ENCODE data around the gene PDIA2. TPM values are rescaled to one million over a fixed set of nuclear protein-coding genes. Genes with fewer than 3 reads are reported as not detected.

The PDIA2 gene
- total RNA-seq, 1 donor from 2014 or later, result 10.8 TPM

Other genes with a start within 250 kb of the PDIA2 start
- gene POLR3K, start 229.6 kb upstream of the PDIA2 start, total RNA-seq, result 2.5 TPM
- gene SNRNP25, start 229.3 kb upstream of the PDIA2 start, total RNA-seq, result 12.5 TPM
- 0.98 TPM for gene RHBDF1, start 210.5 kb upstream of the PDIA2 start, total RNA-seq
- 36.6 TPM for gene MPG, start 204.9 kb upstream of the PDIA2 start, total RNA-seq
- gene NPRL3, start 144.5 kb upstream of the PDIA2 start, total RNA-seq, result 11.1 TPM
- not detected for gene HBZ, start 130.5 kb upstream of the PDIA2 start, total RNA-seq
- 4.4 TPM for gene HBM, start 117.2 kb upstream of the PDIA2 start, total RNA-seq
- gene HBA2, start 110.3 kb upstream of the PDIA2 start, total RNA-seq, result 393 TPM
- 167 TPM for gene HBA1, start 106.5 kb upstream of the PDIA2 start, total RNA-seq
- 3.4 TPM for gene HBQ1, start 102.7 kb upstream of the PDIA2 start, total RNA-seq
- 60.5 TPM for gene LUC7L, start 53.7 kb upstream of the PDIA2 start, total RNA-seq
- 17.9 TPM for gene FAM234A, start 48.3 kb upstream of the PDIA2 start, total RNA-seq
- 9.6 TPM for gene RGS11, start 7.2 kb upstream of the PDIA2 start, total RNA-seq
- gene ARHGDIG, start 2.6 kb upstream of the PDIA2 start, total RNA-seq, result 29.5 TPM
- gene AXIN1, start 69.6 kb downstream of the PDIA2 start, total RNA-seq, result 12.8 TPM
- gene MRPL28, start 87.4 kb downstream of the PDIA2 start, total RNA-seq, result 26.8 TPM
- gene PGAP6, start 98.8 kb downstream of the PDIA2 start, total RNA-seq, result 14.8 TPM
- gene NME4, start 114.0 kb downstream of the PDIA2 start, total RNA-seq, result 11.6 TPM
- gene DECR2, start 118.7 kb downstream of the PDIA2 start, total RNA-seq, result 7.9 TPM
- 29.0 TPM for gene RAB11FIP3, start 142.5 kb downstream of the PDIA2 start, total RNA-seq
- gene CAPN15, start 244.5 kb downstream of the PDIA2 start, total RNA-seq, result 9.1 TPM

Data from temporal lobe (tissue), 1 donor.